ENCODE data around the gene TOGARAM2.

TOGARAM2 gene

GRCh38 chr2:28955467-28955866 is 25.6 kb upstream of the TOGARAM2 start:
- Histone ChIP-seq H3K9me3 (ENCODE audit: control insufficient read depth in 2 of 2, low read length in 2 of 2) (no peaks in the 10 kb centered on the region), H3K4me1 (ENCODE audit: control insufficient read depth, insufficient read depth, low read length) (peaks cover 8% of the 10 kb centered on the region), H3K27ac (ENCODE audit: low read length) (no peak overlapping the region), H3K36me3 (ENCODE audit: control insufficient read depth in 2 of 2, insufficient read depth in 2 of 2, low read length in 2 of 2) (no peaks in the 10 kb centered on the region), H3K9ac (ENCODE audit: low read length in 2 of 2) (no peak overlapping the region), H3K27me3 (ENCODE audit: control insufficient read depth in 1 of 2, insufficient read depth in 2 of 2, low read length in 2 of 2) (no peaks in the 10 kb centered on the region), H3K4me3 (ENCODE audit: low read length in 2 of 2) (no peak overlapping the region)

- Histone ChIP-seq H3K27me3 (ENCODE audit: control insufficient read depth in 1 of 2, insufficient read depth in 2 of 2, low read length in 2 of 2) (no peaks in the 10 kb centered on the region), H3K4me1 (ENCODE audit: control insufficient read depth, insufficient read depth, low read length) (peaks cover 8% of the 10 kb centered on the region), H3K9me3 (ENCODE audit: control insufficient read depth in 2 of 2, low read length in 2 of 2) (no peaks in the 10 kb centered on the region), H3K27ac (ENCODE audit: low read length) (no peak overlapping the region), H3K9ac (ENCODE audit: low read length in 2 of 2) (no peak overlapping the region), H3K4me3 (ENCODE audit: low read length in 2 of 2) (peak overlapping the region in 1 of 2 donors; percentile 49), H3K36me3 (ENCODE audit: control insufficient read depth in 2 of 2, insufficient read depth in 2 of 2, low read length in 2 of 2) (no peaks in the 10 kb centered on the region)
Observed at GRCh38 chr2:28956415-28956826, 24.7 kb upstream of the TOGARAM2 start.

- Histone ChIP-seq H3K27me3 (ENCODE audit: control insufficient read depth in 1 of 2, insufficient read depth in 2 of 2, low read length in 2 of 2) (no peaks in the 10 kb centered on the region), H3K27ac (ENCODE audit: low read length) (no peak overlapping the region), H3K4me1 (ENCODE audit: control insufficient read depth, insufficient read depth, low read length) (peaks cover 8% of the 10 kb centered on the region), H3K36me3 (ENCODE audit: control insufficient read depth in 2 of 2, insufficient read depth in 2 of 2, low read length in 2 of 2) (no peaks in the 10 kb centered on the region), H3K9ac (ENCODE audit: low read length in 2 of 2) (no peak overlapping the region), H3K4me3 (ENCODE audit: low read length in 2 of 2) (no peak overlapping the region), H3K9me3 (ENCODE audit: control insufficient read depth in 2 of 2, low read length in 2 of 2) (no peaks in the 10 kb centered on the region)
Observed at GRCh38 chr2:28956890-28957289, 24.2 kb upstream of the TOGARAM2 start.

GRCh38 chr2:28958689-28959088 is 22.4 kb upstream of the TOGARAM2 start:
- no peaks in the 10 kb centered on the region for H3K36me3 ChIP-seq (ENCODE audit: control insufficient read depth in 2 of 2, insufficient read depth in 2 of 2, low read length in 2 of 2)
- no peak overlapping the region for H3K27ac ChIP-seq (ENCODE audit: low read length)
- no peaks in the 10 kb centered on the region for H3K9me3 ChIP-seq (ENCODE audit: control insufficient read depth in 2 of 2, low read length in 2 of 2)
- peak overlapping the region in 1 of 2 donors; percentile 33 for H3K4me3 ChIP-seq (ENCODE audit: low read length in 2 of 2)
- no peak overlapping the region for H3K9ac ChIP-seq (ENCODE audit: low read length in 2 of 2)
- H3K27me3 ChIP-seq (ENCODE audit: control insufficient read depth in 1 of 2, insufficient read depth in 2 of 2, low read length in 2 of 2) = no peaks in the 10 kb centered on the region
- H3K4me1 ChIP-seq (ENCODE audit: control insufficient read depth, insufficient read depth, low read length) = peaks cover 8% of the 10 kb centered on the region

- Histone ChIP-seq H3K27ac (ENCODE audit: low read length) (no peak overlapping the region), H3K9me3 (ENCODE audit: control insufficient read depth in 2 of 2, low read length in 2 of 2) (no peaks in the 10 kb centered on the region), H3K9ac (ENCODE audit: low read length in 2 of 2) (no peak overlapping the region), H3K4me3 (ENCODE audit: low read length in 2 of 2) (no peak overlapping the region), H3K4me1 (ENCODE audit: control insufficient read depth, insufficient read depth, low read length) (peaks cover 8% of the 10 kb centered on the region), H3K36me3 (ENCODE audit: control insufficient read depth in 2 of 2, insufficient read depth in 2 of 2, low read length in 2 of 2) (no peaks in the 10 kb centered on the region), H3K27me3 (ENCODE audit: control insufficient read depth in 1 of 2, insufficient read depth in 2 of 2, low read length in 2 of 2) (no peaks in the 10 kb centered on the region)
Observed at GRCh38 chr2:28960401-28960800, 20.7 kb upstream of the TOGARAM2 start.

GRCh38 chr2:28962505-28962904 is 18.6 kb upstream of the TOGARAM2 start:
- Histone ChIP-seq H3K9ac (ENCODE audit: low read length in 2 of 2) (no peak overlapping the region), H3K4me1 (ENCODE audit: control insufficient read depth, insufficient read depth, low read length) (peaks cover 5% of the 10 kb centered on the region), H3K27me3 (ENCODE audit: control insufficient read depth in 1 of 2, insufficient read depth in 2 of 2, low read length in 2 of 2) (no peaks in the 10 kb centered on the region), H3K4me3 (ENCODE audit: low read length in 2 of 2) (no peak overlapping the region), H3K27ac (ENCODE audit: low read length) (no peak overlapping the region), H3K9me3 (ENCODE audit: control insufficient read depth in 2 of 2, low read length in 2 of 2) (no peaks in the 10 kb centered on the region), H3K36me3 (ENCODE audit: control insufficient read depth in 2 of 2, insufficient read depth in 2 of 2, low read length in 2 of 2) (no peaks in the 10 kb centered on the region)

GRCh38 chr2:28970464-28971160 is 10.5 kb upstream of the TOGARAM2 start:
- Histone ChIP-seq H3K9me3 (ENCODE audit: control insufficient read depth in 2 of 2, low read length in 2 of 2) (no peaks in the 10 kb centered on the region), H3K4me1 (ENCODE audit: control insufficient read depth, insufficient read depth, low read length) (no peaks in the 10 kb centered on the region), H3K9ac (ENCODE audit: low read length in 2 of 2) (no peak overlapping the region), H3K36me3 (ENCODE audit: control insufficient read depth in 2 of 2, insufficient read depth in 2 of 2, low read length in 2 of 2) (no peaks in the 10 kb centered on the region), H3K27ac (ENCODE audit: low read length) (no peak overlapping the region), H3K27me3 (ENCODE audit: control insufficient read depth in 1 of 2, insufficient read depth in 2 of 2, low read length in 2 of 2) (no peaks in the 10 kb centered on the region), H3K4me3 (ENCODE audit: low read length in 2 of 2) (no peak overlapping the region)

- H3K36me3 ChIP-seq (ENCODE audit: control insufficient read depth in 2 of 2, insufficient read depth in 2 of 2, low read length in 2 of 2) = no peaks in the 10 kb centered on the region
- no peak overlapping the region for H3K9ac ChIP-seq (ENCODE audit: low read length in 2 of 2)
- no peak overlapping the region for H3K27ac ChIP-seq (ENCODE audit: low read length)
- no peaks in the 10 kb centered on the region for H3K27me3 ChIP-seq (ENCODE audit: control insufficient read depth in 1 of 2, insufficient read depth in 2 of 2, low read length in 2 of 2)
- no peak overlapping the region for H3K4me3 ChIP-seq (ENCODE audit: low read length in 2 of 2)
- H3K9me3 ChIP-seq (ENCODE audit: control insufficient read depth in 2 of 2, low read length in 2 of 2) = no peaks in the 10 kb centered on the region
- no peaks in the 10 kb centered on the region for H3K4me1 ChIP-seq (ENCODE audit: control insufficient read depth, insufficient read depth, low read length)
Observed at GRCh38 chr2:28972778-28973335, 8.2 kb upstream of the TOGARAM2 start.

GRCh38 chr2:28974252-28974651 is 6.8 kb upstream of the TOGARAM2 start:
- Histone ChIP-seq H3K4me1 (ENCODE audit: control insufficient read depth, insufficient read depth, low read length) (no peaks in the 10 kb centered on the region), H3K9me3 (ENCODE audit: control insufficient read depth in 2 of 2, low read length in 2 of 2) (no peaks in the 10 kb centered on the region), H3K4me3 (ENCODE audit: low read length in 2 of 2) (no peak overlapping the region)

GRCh38 chr2:28975671-28976070 is 5.4 kb upstream of the TOGARAM2 start:
- Histone ChIP-seq H3K9ac (ENCODE audit: low read length in 2 of 2) (no peak overlapping the region), H3K9me3 (ENCODE audit: control insufficient read depth in 2 of 2, low read length in 2 of 2) (no peaks in the 10 kb centered on the region), H3K36me3 (ENCODE audit: control insufficient read depth in 2 of 2, insufficient read depth in 2 of 2, low read length in 2 of 2) (no peaks in the 10 kb centered on the region), H3K27me3 (ENCODE audit: control insufficient read depth in 1 of 2, insufficient read depth in 2 of 2, low read length in 2 of 2) (no peaks in the 10 kb centered on the region), H3K4me1 (ENCODE audit: control insufficient read depth, insufficient read depth, low read length) (peaks cover 11% of the 10 kb centered on the region), H3K4me3 (ENCODE audit: low read length in 2 of 2) (no peak overlapping the region), H3K27ac (ENCODE audit: low read length) (no peak overlapping the region)

More at GRCh38 chr2:28974252-28974651, 6.8 kb upstream of the TOGARAM2 start:
- Histone ChIP-seq H3K36me3 (ENCODE audit: control insufficient read depth in 2 of 2, insufficient read depth in 2 of 2, low read length in 2 of 2) (no peaks in the 10 kb centered on the region), H3K27ac (ENCODE audit: low read length) (no peak overlapping the region), H3K27me3 (ENCODE audit: control insufficient read depth in 1 of 2, insufficient read depth in 2 of 2, low read length in 2 of 2) (no peaks in the 10 kb centered on the region), H3K9ac (ENCODE audit: low read length in 2 of 2) (no peak overlapping the region)

GRCh38 chr2:28976584-28976983 is 4.5 kb upstream of the TOGARAM2 start:
- Histone ChIP-seq H3K27ac (ENCODE audit: low read length) (no peak overlapping the region), H3K36me3 (ENCODE audit: control insufficient read depth in 2 of 2, insufficient read depth in 2 of 2, low read length in 2 of 2) (no peaks in the 10 kb centered on the region), H3K4me3 (ENCODE audit: low read length in 2 of 2) (no peak overlapping the region), H3K4me1 (ENCODE audit: control insufficient read depth, insufficient read depth, low read length) (peaks cover 20% of the 10 kb centered on the region), H3K9me3 (ENCODE audit: control insufficient read depth in 2 of 2, low read length in 2 of 2) (no peaks in the 10 kb centered on the region), H3K9ac (ENCODE audit: low read length in 2 of 2) (no peak overlapping the region), H3K27me3 (ENCODE audit: control insufficient read depth in 1 of 2, insufficient read depth in 2 of 2, low read length in 2 of 2) (no peaks in the 10 kb centered on the region)
